GM23338 (cell line): ENCODE data around the gene ACAN. TPM values are rescaled to one million over a fixed set of nuclear protein-coding genes. Genes with fewer than 3 reads are reported as not detected.

Experiments used
- ATAC-seq: fragments of 200-7000 bp; cut with Tn5 transposase; 3 replicates; pipeline ENCODE4 v1.9.1; 2020
- DNase-seq: peaks from one replicate; pipeline ENCODE4 v3.0.0-alpha.2; 2015; ENCODE audit warnings: low spot score
- H2AFZ ChIP-seq: fragments of 200-600 bp; sonication (generic); 2 replicates; pipeline ENCODE4 v1.8.0; 2016; ENCODE audit warnings: antibody characterized with exemption, mild to moderate bottlenecking, moderate library complexity
- H3F3A ChIP-seq: fragments of 200-600 bp; sonication (generic); replicated peaks from 2 replicates; pipeline ENCODE4 v1.8.0; 2017; ENCODE audit warnings: antibody characterized with exemption, mixed run types, low read depth
- H3K27ac ChIP-seq: fragments of 200-600 bp; sonication (generic); 2 replicates; pipeline ENCODE4 v1.6.1; 2016; ENCODE audit warnings: low read depth
- H3K27me3 ChIP-seq: fragments of 200-600 bp; sonication (generic); 2 replicates; pipeline ENCODE4 v1.8.0; 2016; ENCODE audit warnings: mild to moderate bottlenecking, mixed run types, moderate library complexity; ENCODE audit not compliant: insufficient read depth
- H3K36me3 ChIP-seq: fragments of 200-600 bp; sonication (generic); 2 replicates; pipeline ENCODE4 v1.8.0; 2016; ENCODE audit warnings: mild to moderate bottlenecking; ENCODE audit not compliant: insufficient read depth
- H3K4me1 ChIP-seq: fragments of 200-600 bp; sonication (generic); 2 replicates; pipeline ENCODE4 v1.8.0; 2016; ENCODE audit warnings: mild to moderate bottlenecking, moderate library complexity; ENCODE audit not compliant: insufficient read depth
- H3K4me2 ChIP-seq: fragments of 200-600 bp; sonication (generic); 2 replicates; pipeline ENCODE4 v1.7.1; 2017; ENCODE audit warnings: mixed run types
- H3K4me3 ChIP-seq: fragments of 200-600 bp; sonication (generic); 2 replicates; pipeline ENCODE4 v1.6.1; 2016; ENCODE audit warnings: mixed run types
- H3K79me2 ChIP-seq: fragments of 200-600 bp; sonication (generic); replicated peaks from 2 replicates; pipeline ENCODE4 v1.8.0; 2017; ENCODE audit warnings: mild to moderate bottlenecking; ENCODE audit not compliant: insufficient read depth
- H3K9me2 ChIP-seq: fragments of 200-600 bp; sonication (generic); 2 replicates; pipeline ENCODE4 v1.8.0; 2017; ENCODE audit not compliant: insufficient read depth
- H4K20me1 ChIP-seq: fragments of 200-600 bp; sonication (generic); replicated peaks from 2 replicates; pipeline ENCODE4 v1.8.0; 2017; ENCODE audit warnings: mild to moderate bottlenecking; ENCODE audit not compliant: insufficient read depth
- H3K27ac Mint-ChIP-seq: 2 replicates; pipeline ENCODE4 v1.8.0; 2020; ENCODE audit warnings: inconsistent platforms, mild to moderate bottlenecking, moderate library complexity, mixed read lengths
- H3K27me3 Mint-ChIP-seq: 3 replicates; pipeline ENCODE4 v1.8.0; 2022; ENCODE audit warnings: low read depth, mild to moderate bottlenecking, moderate library complexity, mixed read lengths, inconsistent platforms; ENCODE audit not compliant: insufficient read depth, poor library complexity
- H3K36me3 Mint-ChIP-seq: 3 replicates; pipeline ENCODE4 v1.8.0; 2021; ENCODE audit warnings: low read depth, mild to moderate bottlenecking, inconsistent platforms, moderate library complexity, mixed read lengths
- H3K4me1 Mint-ChIP-seq: 3 replicates; pipeline ENCODE4 v1.8.0; 2020; ENCODE audit warnings: mild to moderate bottlenecking, inconsistent platforms, mixed read lengths
- H3K4me3 Mint-ChIP-seq: 3 replicates; pipeline ENCODE4 v1.8.0; 2021; ENCODE audit warnings: moderate library complexity, mild to moderate bottlenecking, inconsistent platforms, mixed read lengths
- H3K9me3 Mint-ChIP-seq: 3 replicates; pipeline ENCODE4 v1.8.0; 2020; ENCODE audit warnings: moderate library complexity, mild to moderate bottlenecking, inconsistent platforms, mixed read lengths
- CREB1 ChIP-seq: fragments of 250-450 bp; sonication (Bioruptor Pico); IDR thresholded peaks from 2 replicates; pipeline ENCODE4 v1.5.0; 2020; ENCODE audit warnings: low read depth, mild to moderate bottlenecking, moderate library complexity
- CTCF ChIP-seq, 2 experiments: fragments of 200-600 bp in 1 of 2; sonication (generic) in 1 of 2; conservative IDR thresholded peaks; 2 replicates each; pipeline versions ENCODE4 v1.5.1 to v1.6.1; 2016 to 2017; ENCODE audit warnings: antibody characterized with exemption in 2 of 2, low read depth in 2 of 2, mild to moderate bottlenecking in 2 of 2, moderate library complexity in 1 of 2
- ETS1 ChIP-seq: IDR thresholded peaks from 2 replicates; pipeline ENCODE4 v1.6.1; 2016; ENCODE audit warnings: antibody characterized with exemption
- EZH2 ChIP-seq: fragments of 200-600 bp; sonication (generic); IDR thresholded peaks from one replicate; pipeline ENCODE4 v1.8.0; 2017; ENCODE audit warnings: antibody characterized with exemption, mild to moderate bottlenecking, low read depth; ENCODE audit not compliant: unreplicated experiment
- EZH2phosphoT487 ChIP-seq: fragments of 200-600 bp; sonication (generic); IDR thresholded peaks from one replicate; pipeline ENCODE4 v1.8.1; 2018; ENCODE audit warnings: antibody characterized with exemption; ENCODE audit not compliant: unreplicated experiment
- JUNB ChIP-seq: IDR thresholded peaks from one replicate; pipeline ENCODE4 v1.6.1; 2016; ENCODE audit warnings: antibody characterized with exemption; ENCODE audit not compliant: unreplicated experiment
- NANOG ChIP-seq: IDR thresholded peaks from 2 replicates; pipeline ENCODE4 v1.6.1; 2016; ENCODE audit warnings: antibody characterized with exemption, borderline replicate concordance
- POLR2AphosphoS5 ChIP-seq: IDR thresholded peaks from 2 replicates; pipeline ENCODE4 v1.6.1; 2016; ENCODE audit warnings: antibody characterized with exemption, low read depth
- REST ChIP-seq: IDR thresholded peaks from one replicate; pipeline ENCODE4 v1.6.1; 2018; ENCODE audit warnings: antibody characterized with exemption; ENCODE audit not compliant: unreplicated experiment
- STAT1 ChIP-seq: IDR thresholded peaks from one replicate; pipeline ENCODE4 v1.6.1; 2016; ENCODE audit warnings: antibody characterized with exemption; ENCODE audit not compliant: unreplicated experiment
- ZNF114 ChIP-seq: fragments of 250-450 bp; sonication (Bioruptor Pico); IDR thresholded peaks from 2 replicates; pipeline ENCODE4 v1.5.0; 2020; ENCODE audit warnings: mild to moderate bottlenecking, moderate library complexity
- ZNF331 ChIP-seq: fragments of 250-450 bp; sonication (Bioruptor Pico); IDR thresholded peaks from 2 replicates; pipeline ENCODE4 v1.5.0; 2020; ENCODE audit warnings: low read depth, mild to moderate bottlenecking, moderate library complexity
- polyA plus RNA-seq: library from polyadenylated mRNA; unstranded; fragments of >200 nt; fragmentation: Nextera tagmentation; extraction: Ambion mirVana; gene quantifications from 2 replicates; pipeline ENCODE4 v1.2.1, GENCODE V29; 2016
- total RNA-seq: library from RNA; depleted of rRNA; stranded (reverse); fragments of >200 nt; shearing (Covaris generic); gene quantifications from 2 replicates; pipeline ENCODE4 v1.2.3, GENCODE V29; 2014
- TF ChIP-seq, protein P1 (sequence below): fragments of 250-450 bp; sonication (Bioruptor Pico); IDR thresholded peaks from 2 replicates; pipeline ENCODE4 v1.5.0; 2020; ENCODE audit warnings: mild to moderate bottlenecking, moderate library complexity

The ACAN gene
- total and polyA plus RNA-seq, 2 experiments from 2014 or later, result 2.5 to 4.9 TPM

DNA sequence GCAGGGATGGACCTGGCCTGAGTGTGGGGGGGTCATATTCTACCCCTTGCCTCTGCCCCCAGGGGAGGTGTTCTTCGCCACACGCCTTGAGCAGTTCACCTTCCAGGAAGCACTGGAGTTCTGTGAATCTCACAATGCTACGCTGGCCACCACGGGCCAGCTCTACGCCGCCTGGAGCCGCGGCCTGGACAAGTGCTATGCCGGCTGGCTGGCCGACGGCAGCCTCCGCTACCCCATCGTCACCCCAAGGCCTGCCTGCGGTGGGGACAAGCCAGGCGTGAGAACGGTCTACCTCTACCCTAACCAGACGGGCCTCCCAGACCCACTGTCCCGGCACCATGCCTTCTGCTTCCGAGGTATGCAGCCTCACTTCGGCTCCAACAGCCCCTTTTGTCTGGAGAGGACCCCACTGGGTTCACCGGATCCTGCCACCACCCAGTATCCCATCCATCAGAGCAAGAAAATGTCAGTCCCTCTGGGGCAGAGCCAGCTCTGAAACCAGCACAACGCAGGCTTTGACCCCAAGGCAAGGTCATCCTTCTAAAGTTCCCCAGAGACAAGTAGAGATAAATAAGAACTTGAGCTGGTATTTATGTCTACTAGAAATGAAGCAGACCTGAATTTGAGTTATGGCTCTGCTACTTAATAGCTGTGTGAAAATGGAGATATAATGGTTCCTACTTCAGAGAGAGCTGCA is 46.3 kb downstream of the ACAN start:
- H3K9me2 ChIP-seq, result no peaks in the 10 kb centered on the region
- no peaks in the 10 kb centered on the region for H3K27me3 ChIP-seq
- no peaks in the 10 kb centered on the region for H3K79me2 ChIP-seq
- H3K36me3 ChIP-seq, result no peaks in the 10 kb centered on the region
- TF ChIP-seq ETS1 (no peak), CREB1 (CRISPR knock-in tag) (no peak), EZH2 (no peak), EZH2phosphoT487 (no peak), JUNB (no peak), ZNF331 (CRISPR knock-in tag) (no peak), POLR2AphosphoS5 (no peak), STAT1 (no peak), REST (no peak), ZNF114 (CRISPR knock-in tag) (no peak), NANOG (no peak), CTCF (conservative IDR thresholded peaks at IDR 0.05; ENCODE audit: low read depth in 2 of 2) (no peak)
- TF ChIP-seq, protein P1, sequence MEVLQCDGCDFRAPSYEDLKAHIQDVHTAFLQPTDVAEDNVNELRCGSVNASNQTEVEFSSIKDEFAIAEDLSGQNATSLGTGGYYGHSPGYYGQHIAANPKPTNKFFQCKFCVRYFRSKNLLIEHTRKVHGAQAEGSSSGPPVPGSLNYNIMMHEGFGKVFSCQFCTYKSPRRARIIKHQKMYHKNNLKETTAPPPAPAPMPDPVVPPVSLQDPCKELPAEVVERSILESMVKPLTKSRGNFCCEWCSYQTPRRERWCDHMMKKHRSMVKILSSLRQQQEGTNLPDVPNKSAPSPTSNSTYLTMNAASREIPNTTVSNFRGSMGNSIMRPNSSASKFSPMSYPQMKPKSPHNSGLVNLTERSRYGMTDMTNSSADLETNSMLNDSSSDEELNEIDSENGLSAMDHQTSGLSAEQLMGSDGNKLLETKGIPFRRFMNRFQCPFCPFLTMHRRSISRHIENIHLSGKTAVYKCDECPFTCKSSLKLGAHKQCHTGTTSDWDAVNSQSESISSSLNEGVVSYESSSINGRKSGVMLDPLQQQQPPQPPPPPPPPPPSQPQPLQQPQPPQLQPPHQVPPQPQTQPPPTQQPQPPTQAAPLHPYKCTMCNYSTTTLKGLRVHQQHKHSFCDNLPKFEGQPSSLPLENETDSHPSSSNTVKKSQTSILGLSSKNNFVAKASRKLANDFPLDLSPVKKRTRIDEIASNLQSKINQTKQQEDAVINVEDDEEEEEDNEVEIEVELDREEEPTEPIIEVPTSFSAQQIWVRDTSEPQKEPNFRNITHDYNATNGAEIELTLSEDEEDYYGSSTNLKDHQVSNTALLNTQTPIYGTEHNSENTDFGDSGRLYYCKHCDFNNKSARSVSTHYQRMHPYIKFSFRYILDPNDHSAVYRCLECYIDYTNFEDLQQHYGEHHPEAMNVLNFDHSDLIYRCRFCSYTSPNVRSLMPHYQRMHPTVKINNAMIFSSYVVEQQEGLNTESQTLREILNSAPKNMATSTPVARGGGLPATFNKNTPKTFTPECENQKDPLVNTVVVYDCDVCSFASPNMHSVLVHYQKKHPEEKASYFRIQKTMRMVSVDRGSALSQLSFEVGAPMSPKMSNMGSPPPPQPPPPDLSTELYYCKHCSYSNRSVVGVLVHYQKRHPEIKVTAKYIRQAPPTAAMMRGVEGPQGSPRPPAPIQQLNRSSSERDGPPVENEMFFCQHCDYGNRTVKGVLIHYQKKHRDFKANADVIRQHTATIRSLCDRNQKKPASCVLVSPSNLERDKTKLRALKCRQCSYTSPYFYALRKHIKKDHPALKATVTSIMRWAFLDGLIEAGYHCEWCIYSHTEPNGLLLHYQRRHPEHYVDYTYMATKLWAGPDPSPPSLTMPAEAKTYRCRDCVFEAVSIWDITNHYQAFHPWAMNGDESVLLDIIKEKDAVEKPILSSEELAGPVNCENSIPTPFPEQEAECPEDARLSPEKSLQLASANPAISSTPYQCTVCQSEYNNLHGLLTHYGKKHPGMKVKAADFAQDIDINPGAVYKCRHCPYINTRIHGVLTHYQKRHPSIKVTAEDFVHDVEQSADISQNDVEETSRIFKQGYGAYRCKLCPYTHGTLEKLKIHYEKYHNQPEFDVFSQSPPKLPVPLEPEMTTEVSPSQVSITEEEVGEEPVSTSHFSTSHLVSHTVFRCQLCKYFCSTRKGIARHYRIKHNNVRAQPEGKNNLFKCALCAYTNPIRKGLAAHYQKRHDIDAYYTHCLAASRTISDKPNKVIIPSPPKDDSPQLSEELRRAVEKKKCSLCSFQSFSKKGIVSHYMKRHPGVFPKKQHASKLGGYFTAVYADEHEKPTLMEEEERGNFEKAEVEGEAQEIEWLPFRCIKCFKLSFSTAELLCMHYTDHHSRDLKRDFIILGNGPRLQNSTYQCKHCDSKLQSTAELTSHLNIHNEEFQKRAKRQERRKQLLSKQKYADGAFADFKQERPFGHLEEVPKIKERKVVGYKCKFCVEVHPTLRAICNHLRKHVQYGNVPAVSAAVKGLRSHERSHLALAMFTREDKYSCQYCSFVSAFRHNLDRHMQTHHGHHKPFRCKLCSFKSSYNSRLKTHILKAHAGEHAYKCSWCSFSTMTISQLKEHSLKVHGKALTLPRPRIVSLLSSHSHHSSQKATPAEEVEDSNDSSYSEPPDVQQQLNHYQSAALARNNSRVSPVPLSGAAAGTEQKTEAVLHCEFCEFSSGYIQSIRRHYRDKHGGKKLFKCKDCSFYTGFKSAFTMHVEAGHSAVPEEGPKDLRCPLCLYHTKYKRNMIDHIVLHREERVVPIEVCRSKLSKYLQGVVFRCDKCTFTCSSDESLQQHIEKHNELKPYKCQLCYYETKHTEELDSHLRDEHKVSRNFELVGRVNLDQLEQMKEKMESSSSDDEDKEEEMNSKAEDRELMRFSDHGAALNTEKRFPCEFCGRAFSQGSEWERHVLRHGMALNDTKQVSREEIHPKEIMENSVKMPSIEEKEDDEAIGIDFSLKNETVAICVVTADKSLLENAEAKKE (CRISPR knock-in tag), result no peak
- peaks cover 2% of the 10 kb centered on the region; the same call in 2 of the 3 replicates for H3K36me3 Mint-ChIP-seq
- H3K4me1 Mint-ChIP-seq, result no peaks in the 10 kb centered on the region
- no peaks in the 10 kb centered on the region for H3F3A ChIP-seq
- DNase-seq (no peak), ATAC-seq (no peak)
- H3K4me3 Mint-ChIP-seq, result no peak overlapping the region
- no peak overlapping the region for H3K4me2 ChIP-seq
- peaks cover 10% of the 10 kb centered on the region for H3K9me3 Mint-ChIP-seq
- no peak overlapping the region for H3K27ac Mint-ChIP-seq
- no peak overlapping the region for H2AFZ ChIP-seq
- no peaks in the 10 kb centered on the region for H4K20me1 ChIP-seq
- peaks cover 1% of the 10 kb centered on the region for H3K27me3 Mint-ChIP-seq
- H3K4me1 ChIP-seq, result no peaks in the 10 kb centered on the region
- no peak overlapping the region for H3K27ac ChIP-seq
- no peak overlapping the region for H3K4me3 ChIP-seq
